Activated naive CD8-positive, alpha-beta T cell (primary cell): ENCODE data around the gene ERVK3-1.

Experiments used
- H3K27ac Mint-ChIP-seq: one replicate; pipeline ENCODE4 v1.8.0; 2021; ENCODE audit warnings: mixed read lengths
- H3K27me3 Mint-ChIP-seq: one replicate; pipeline ENCODE4 v1.8.0; 2021; ENCODE audit warnings: mixed read lengths
- H3K36me3 Mint-ChIP-seq: one replicate; pipeline ENCODE4 v1.8.0; 2021; ENCODE audit warnings: mixed read lengths
- H3K4me1 Mint-ChIP-seq: one replicate; pipeline ENCODE4 v1.8.0; 2021; ENCODE audit warnings: low read depth, mixed read lengths
- H3K4me3 Mint-ChIP-seq: one replicate; pipeline ENCODE4 v1.8.0; 2021; ENCODE audit warnings: mild to moderate bottlenecking, mixed read lengths
- H3K9me3 Mint-ChIP-seq: one replicate; pipeline ENCODE4 v1.8.0; 2021; ENCODE audit warnings: low read depth, mixed read lengths

Gene ERVK3-1

GRCh38 chr19:58357481-58358145, 52.4 kb downstream of the ERVK3-1 start:
- no peak overlapping the region for H3K4me3 Mint-ChIP-seq
- no peak overlapping the region for H3K27ac Mint-ChIP-seq
- H3K27me3 Mint-ChIP-seq: no peaks in the 10 kb centered on the region
- no peaks in the 10 kb centered on the region for H3K9me3 Mint-ChIP-seq
- peaks cover 25% of the 10 kb centered on the region for H3K4me1 Mint-ChIP-seq
- no peaks in the 10 kb centered on the region for H3K36me3 Mint-ChIP-seq

DNA sequence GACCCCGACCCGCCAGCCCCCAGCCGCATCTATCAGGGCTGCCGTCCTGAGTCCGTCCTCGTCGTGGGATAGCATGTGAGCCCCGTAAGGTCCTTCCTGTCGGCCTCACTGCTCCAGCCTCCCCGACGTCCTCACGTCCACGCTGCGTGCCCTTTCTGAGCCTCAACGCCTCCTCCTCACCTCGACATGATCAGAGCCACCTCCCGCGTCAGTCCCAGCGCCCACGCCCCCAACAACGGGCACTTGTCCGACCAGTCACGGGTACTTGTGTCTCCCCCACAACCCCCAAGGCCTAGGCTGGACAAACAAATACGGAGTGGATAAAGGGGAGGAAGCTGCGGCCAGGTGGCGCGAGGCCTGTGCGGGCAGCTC, 56.7 kb downstream of the ERVK3-1 start:
- H3K9me3 Mint-ChIP-seq: no peaks in the 10 kb centered on the region
- H3K4me1 Mint-ChIP-seq: peaks cover 13% of the 10 kb centered on the region
- H3K27me3 Mint-ChIP-seq: no peaks in the 10 kb centered on the region
- peak overlapping the region; percentile 96 for H3K27ac Mint-ChIP-seq
- no peaks in the 10 kb centered on the region for H3K36me3 Mint-ChIP-seq
- peak overlapping the region; percentile 96 for H3K4me3 Mint-ChIP-seq

- no peaks in the 10 kb centered on the region for H3K27me3 Mint-ChIP-seq
- H3K36me3 Mint-ChIP-seq: no peaks in the 10 kb centered on the region
- peaks cover 13% of the 10 kb centered on the region for H3K4me1 Mint-ChIP-seq
- peak within 1 kb of the TSS; percentile 96 for H3K4me3 Mint-ChIP-seq
- no peaks in the 10 kb centered on the region for H3K9me3 Mint-ChIP-seq
- peak within 1 kb of the TSS; percentile 96 for H3K27ac Mint-ChIP-seq
Measured at GRCh38 chr19:58362272-58362994, 57.3 kb downstream of the ERVK3-1 start, which contains the start of gene ZNF497. ZNF497 (minus strand) TSS chr19:58362751; CDS start chr19:58357635, 5,116 bp downstream.

DNA sequence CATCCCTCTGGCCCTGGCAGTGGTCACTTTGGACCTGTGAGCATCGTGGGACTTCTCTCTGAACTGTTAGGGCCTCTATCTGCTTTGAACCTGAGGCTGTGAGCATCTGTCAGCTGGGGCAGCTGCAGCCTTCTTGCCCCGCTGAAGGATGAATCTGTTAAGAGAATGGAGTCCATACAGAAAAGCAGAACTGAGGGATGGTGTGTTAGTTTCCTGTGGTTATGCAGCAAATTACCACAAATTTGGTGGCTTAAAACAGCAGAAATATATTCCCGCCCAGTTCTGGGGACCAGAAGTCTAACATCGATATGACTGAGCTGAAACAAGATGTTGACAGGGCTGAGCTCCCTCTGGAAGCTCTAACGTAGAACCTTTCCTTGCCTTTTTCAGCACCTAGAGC, 59.0 kb downstream of the ERVK3-1 start:
- H3K36me3 Mint-ChIP-seq: no peaks in the 10 kb centered on the region
- no peaks in the 10 kb centered on the region for H3K9me3 Mint-ChIP-seq
- no peak overlapping the region for H3K4me3 Mint-ChIP-seq
- H3K4me1 Mint-ChIP-seq: peaks cover 9% of the 10 kb centered on the region
- H3K27me3 Mint-ChIP-seq: no peaks in the 10 kb centered on the region
- H3K27ac Mint-ChIP-seq: no peak overlapping the region
